Esophagus squamous epithelium (tissue), 5 donors: Measurements from ENCODE around the gene RPL35. TPM values are rescaled to one million over a fixed set of nuclear protein-coding genes. Genes with fewer than 3 reads are reported as not detected.

ENCODE experiments used
- DNase-seq: peaks from one replicate; lab custom pipeline; 2025; lab: John Stamatoyannopoulos, UW
- H3K27ac ChIP-seq, 4 donors: fragments of 200-600 bp; sonication (generic); one replicate each; pipeline ENCODE4 v1.5.1; 2016 to 2019; ENCODE audit warnings: mild to moderate bottlenecking in 1 of 4
- H3K27me3 ChIP-seq, 4 donors: fragments of 200-600 bp; sonication (generic); 1 replicate in 3 of 4; 2 replicates in 1 of 4; pipeline versions ENCODE4 v1.5.1 to v1.6.0; 2017 to 2021; ENCODE audit warnings: antibody characterized with exemption in 1 of 4
- H3K36me3 ChIP-seq, 3 donors: fragments of 200-600 bp; sonication (generic); one replicate each; pipeline ENCODE4 v1.5.1; 2016 to 2019
- H3K4me1 ChIP-seq, 3 donors: fragments of 200-600 bp; sonication (generic); one replicate each; pipeline ENCODE4 v1.5.1; 2017 to 2019
- H3K4me3 ChIP-seq, 4 donors: fragments of 200-600 bp; sonication (generic); 1 replicate in 3 of 4; 2 replicates in 1 of 4; pipeline ENCODE4 v1.5.1; 2016 to 2019; ENCODE audit warnings: mild to moderate bottlenecking in 2 of 4, moderate library complexity in 1 of 4
- H3K9me3 ChIP-seq, 3 donors: fragments of 200-600 bp; sonication (generic); one replicate each; pipeline ENCODE4 v1.5.1; 2016 to 2019
- POLR2A ChIP-seq, 4 donors: fragments of 450-650 bp; IDR thresholded peaks; one replicate each; pipeline ENCODE4 v1.6.1; 2017; ENCODE audit warnings: antibody characterized with exemption in 4 of 4, mild to moderate bottlenecking in 4 of 4, moderate library complexity in 3 of 4
- whole genome bisulfite sequencing, 2 donors: methylation state at CpG; one replicate each; pipeline ENCODE4 v1.1.5; 2018; 5-methylcytosine and 5-hydroxymethylcytosine counted together
- intact Hi-C: fragments of 100-400 bp; cut with DNase I; formaldehyde crosslinking; loops from one replicate; pipeline ENCODE4 v1.15.0; 2022
- total RNA-seq, 4 donors: library from RNA; depleted of rRNA; stranded (reverse); fragments of >200 nt; gene quantifications; one replicate each; pipeline ENCODE4 v1.1.0, GENCODE V29; 2016
- TF ChIP-seq, protein P1 (sequence below), 6 experiments: fragments of 450-650 bp in 4 of 6; fragments of 200-600 bp in 2 of 6; sonication (generic) in 2 of 6; IDR thresholded peaks; one replicate each; pipeline ENCODE4 v1.5.1; 2016 to 2019; ENCODE audit warnings: antibody characterized with exemption in 6 of 6, mild to moderate bottlenecking in 4 of 6, moderate library complexity in 4 of 6
- donor health status: DM: yes; HTN: yes; CAD: no.

RPL35 gene
- total RNA-seq, 4 donors from 2014 or later, result 2,345 to 3,186 (median 2,827) TPM

DNA sequence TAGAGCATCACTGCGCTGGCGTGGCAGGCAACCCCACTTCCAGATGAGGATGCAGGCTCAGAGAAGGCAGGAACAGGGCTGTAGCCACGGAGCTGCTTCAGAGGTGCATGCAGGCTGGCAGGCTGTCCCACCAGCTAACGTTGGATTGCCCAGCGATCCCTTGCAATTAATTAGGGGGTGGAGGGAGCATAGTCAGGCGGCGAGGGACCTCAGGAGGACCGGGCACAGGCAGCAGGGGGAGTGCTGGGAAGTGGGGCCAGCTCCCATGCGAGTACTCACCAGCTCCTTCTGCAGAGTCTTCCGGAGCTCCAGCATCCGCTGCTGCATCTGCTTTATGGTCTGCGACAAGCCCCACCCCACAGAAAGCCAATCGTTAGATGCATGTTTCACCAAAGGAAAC, 20.5 kb upstream of the RPL35 start:
- WGBS, 2 donors, result 78 to 90% methylated on average over 4 to 7 of the region's 13 CpGs
- H3K36me3 ChIP-seq, result peaks cover 14 to 95% (median 29%) of the 10 kb centered on the region in 3 donors

DNA sequence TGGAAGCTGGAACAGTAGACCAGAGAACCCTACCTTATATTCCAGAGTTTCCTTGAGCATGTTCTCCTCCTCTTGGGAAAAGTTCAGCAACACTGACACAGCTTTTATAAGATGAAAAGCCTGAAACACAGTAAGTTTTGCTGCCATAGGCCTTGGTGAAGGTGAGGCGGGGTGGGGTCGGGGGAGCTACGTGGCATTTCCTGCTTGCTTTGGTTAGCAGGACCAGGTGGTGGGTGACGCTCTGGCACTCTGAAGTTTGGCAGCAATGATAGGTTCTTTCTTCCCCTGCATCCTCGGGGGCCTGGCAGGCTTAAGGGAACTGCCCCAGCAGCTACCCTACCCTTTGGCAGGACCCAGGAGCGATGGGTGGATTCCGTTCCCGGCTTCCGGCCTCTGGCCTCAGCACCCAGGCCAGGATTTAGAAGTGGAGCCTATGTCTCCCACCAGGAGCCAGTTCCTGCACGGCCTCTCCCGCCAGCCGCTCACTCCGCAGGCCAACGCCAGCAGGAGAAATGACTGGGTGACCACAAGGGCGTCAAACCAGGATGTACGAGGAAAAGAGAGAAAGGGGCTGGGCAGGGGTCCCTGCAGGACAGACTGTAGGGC, 19.5 kb upstream of the RPL35 start:
- Histone ChIP-seq H3K27me3 (no peaks in the 10 kb centered on the region), H3K4me3 (no peak overlapping the region), H3K9me3 (no peaks in the 10 kb centered on the region), H3K36me3 (peaks cover 21 to 95% (median 22%) of the 10 kb centered on the region in 3 donors), H3K27ac (no peak overlapping the region), H3K4me1 (no peaks in the 10 kb centered on the region)
- intact Hi-C loops, result no loop called here
- no peak for DNase-seq
- 86% methylated on average over 3 of the region's 16 CpGs; no CpG with 5 or more reads in 1 of the 2 donors for WGBS, 2 donors
- no peak for TF ChIP-seq POLR2A (IDR thresholded peaks at IDR 0.05)
- TF ChIP-seq, protein P1, sequence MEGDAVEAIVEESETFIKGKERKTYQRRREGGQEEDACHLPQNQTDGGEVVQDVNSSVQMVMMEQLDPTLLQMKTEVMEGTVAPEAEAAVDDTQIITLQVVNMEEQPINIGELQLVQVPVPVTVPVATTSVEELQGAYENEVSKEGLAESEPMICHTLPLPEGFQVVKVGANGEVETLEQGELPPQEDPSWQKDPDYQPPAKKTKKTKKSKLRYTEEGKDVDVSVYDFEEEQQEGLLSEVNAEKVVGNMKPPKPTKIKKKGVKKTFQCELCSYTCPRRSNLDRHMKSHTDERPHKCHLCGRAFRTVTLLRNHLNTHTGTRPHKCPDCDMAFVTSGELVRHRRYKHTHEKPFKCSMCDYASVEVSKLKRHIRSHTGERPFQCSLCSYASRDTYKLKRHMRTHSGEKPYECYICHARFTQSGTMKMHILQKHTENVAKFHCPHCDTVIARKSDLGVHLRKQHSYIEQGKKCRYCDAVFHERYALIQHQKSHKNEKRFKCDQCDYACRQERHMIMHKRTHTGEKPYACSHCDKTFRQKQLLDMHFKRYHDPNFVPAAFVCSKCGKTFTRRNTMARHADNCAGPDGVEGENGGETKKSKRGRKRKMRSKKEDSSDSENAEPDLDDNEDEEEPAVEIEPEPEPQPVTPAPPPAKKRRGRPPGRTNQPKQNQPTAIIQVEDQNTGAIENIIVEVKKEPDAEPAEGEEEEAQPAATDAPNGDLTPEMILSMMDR (IDR thresholded peaks at IDR 0.05), result no peak

More for the DNA sequence above, 20.5 kb upstream of the RPL35 start:
- Histone ChIP-seq H3K4me3 (no peak overlapping the region), H3K4me1 (no peaks in the 10 kb centered on the region), H3K9me3 (no peaks in the 10 kb centered on the region), H3K27me3 (no peaks in the 10 kb centered on the region), H3K27ac (no peak overlapping the region)
- TF ChIP-seq, protein P1 (IDR thresholded peaks at IDR 0.05), result no peak
- TF ChIP-seq POLR2A (IDR thresholded peaks at IDR 0.05), result no peak
- DNase-seq, result no peak
- intact Hi-C loops, result no loop called here

DNA sequence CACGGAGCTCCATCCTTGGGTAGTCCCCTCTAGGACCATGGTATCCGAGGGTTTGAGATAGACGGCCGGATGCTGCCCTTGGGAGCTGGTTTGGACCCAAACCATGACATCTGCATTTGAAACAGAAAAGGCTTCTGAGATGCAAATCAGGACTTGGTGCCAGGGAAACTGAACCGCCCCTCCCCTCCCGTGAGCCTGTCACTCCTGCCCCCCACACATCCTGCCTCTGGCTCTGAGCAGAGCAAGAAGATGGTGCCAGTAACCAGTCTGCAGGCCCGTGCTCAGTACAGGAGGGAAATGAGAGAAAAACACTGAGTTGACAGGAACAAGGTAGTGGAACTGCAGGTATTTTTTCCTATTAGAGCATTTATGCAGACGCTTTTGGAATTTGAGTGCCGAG, 18.7 kb upstream of the RPL35 start:
- H3K27me3 ChIP-seq, result no peaks in the 10 kb centered on the region
- no peaks in the 10 kb centered on the region for H3K4me1 ChIP-seq
- no peaks in the 10 kb centered on the region for H3K9me3 ChIP-seq
- DNase-seq, result no peak
- intact Hi-C loops, result no loop called here
- peaks cover 28 to 95% (median 29%) of the 10 kb centered on the region in 3 donors for H3K36me3 ChIP-seq
- no peak overlapping the region for H3K4me3 ChIP-seq
- no peak overlapping the region for H3K27ac ChIP-seq
- TF ChIP-seq POLR2A (IDR thresholded peaks at IDR 0.05), result no peak
- TF ChIP-seq, protein P1 (IDR thresholded peaks at IDR 0.05), result no peak
- WGBS, 2 donors, result 50 to 67% methylated on average over 5 to 9 of the region's 9 CpGs

DNA sequence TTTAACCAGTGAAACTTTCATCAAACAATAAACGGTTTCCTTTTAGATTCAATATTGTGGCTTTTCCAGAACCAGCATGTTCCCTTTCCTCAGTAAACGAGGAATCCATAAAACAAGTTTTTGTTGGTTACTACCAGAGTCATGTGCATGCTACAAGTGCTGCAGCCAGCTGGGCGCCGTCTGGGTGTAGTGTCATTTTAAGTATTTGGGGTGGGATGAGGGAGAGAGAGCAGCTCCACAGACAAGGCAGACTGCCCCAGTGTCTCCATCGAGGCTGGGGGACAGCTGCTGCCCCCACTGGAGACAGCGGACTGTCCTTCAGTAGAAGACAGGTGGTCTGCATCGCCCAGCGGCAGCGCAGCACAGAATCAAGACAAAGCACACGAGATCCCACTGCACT, 17.5 kb upstream of the RPL35 start:
- 65 to 83% methylated on average over 5 to 9 of the region's 10 CpGs for WGBS, 2 donors
- Histone ChIP-seq H3K4me3 (no peak overlapping the region), H3K27ac (no peak overlapping the region)

DNA sequence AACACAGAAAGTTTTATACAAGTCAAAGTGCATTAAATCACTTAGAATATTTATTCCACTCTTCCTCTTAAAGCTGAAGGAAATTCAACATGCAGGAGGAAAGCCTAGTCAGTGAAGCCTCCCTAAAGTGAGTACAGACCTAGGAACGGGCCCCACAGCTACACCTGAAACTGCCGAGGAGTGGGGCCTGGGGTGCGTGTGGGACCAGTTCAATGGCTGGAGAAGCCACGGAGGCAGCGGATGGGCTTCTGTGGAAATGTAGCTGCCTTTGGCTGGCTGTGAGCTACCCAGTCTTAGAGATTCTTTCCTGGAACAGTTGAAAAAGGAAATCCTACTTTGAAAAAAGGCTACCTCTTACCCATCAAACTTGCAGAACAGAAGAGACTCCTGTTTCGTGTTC, 16.8 kb upstream of the RPL35 start:
- Histone ChIP-seq H3K27ac (no peak overlapping the region), H3K4me1 (peaks cover 0 to 7% (median 6%) of the 10 kb centered on the region in 3 donors), H3K36me3 (peaks cover 40 to 95% (median 45%) of the 10 kb centered on the region in 3 donors), H3K9me3 (no peaks in the 10 kb centered on the region), H3K4me3 (no peak overlapping the region), H3K27me3 (no peaks in the 10 kb centered on the region)
- DNase-seq, result no peak
- 78 to 89% methylated on average over 6 of the region's 6 CpGs for WGBS, 2 donors
- intact Hi-C loops, result no loop called here
- TF ChIP-seq, protein P1 (IDR thresholded peaks at IDR 0.05), result no peak
- TF ChIP-seq POLR2A (IDR thresholded peaks at IDR 0.05), result no peak

More for the DNA sequence above, 17.5 kb upstream of the RPL35 start:
- Histone ChIP-seq H3K9me3 (no peaks in the 10 kb centered on the region), H3K36me3 (peaks cover 36 to 95% (median 42%) of the 10 kb centered on the region in 3 donors), H3K27me3 (no peaks in the 10 kb centered on the region), H3K4me1 (peaks cover 0 to under 1% (median 0%) of the 10 kb centered on the region in 3 donors)
- no peak for DNase-seq
- intact Hi-C loops, result no loop called here
- TF ChIP-seq, protein P1 (IDR thresholded peaks at IDR 0.05), result no peak
- no peak for TF ChIP-seq POLR2A (IDR thresholded peaks at IDR 0.05)
